Dedifferentiated amniotic fluid mesenchymal stem cell (primary cell): ENCODE results near the gene BCAS1.
A peak's percentile ranks its signal among the peaks of the same experiment; 100 is the strongest.

Experiments used
- DNase-seq: peaks from one replicate; pipeline ENCODE4 v3.0.0-alpha.2; 2016; ENCODE audit errors: extremely low spot score

BCAS1 gene

DNA sequence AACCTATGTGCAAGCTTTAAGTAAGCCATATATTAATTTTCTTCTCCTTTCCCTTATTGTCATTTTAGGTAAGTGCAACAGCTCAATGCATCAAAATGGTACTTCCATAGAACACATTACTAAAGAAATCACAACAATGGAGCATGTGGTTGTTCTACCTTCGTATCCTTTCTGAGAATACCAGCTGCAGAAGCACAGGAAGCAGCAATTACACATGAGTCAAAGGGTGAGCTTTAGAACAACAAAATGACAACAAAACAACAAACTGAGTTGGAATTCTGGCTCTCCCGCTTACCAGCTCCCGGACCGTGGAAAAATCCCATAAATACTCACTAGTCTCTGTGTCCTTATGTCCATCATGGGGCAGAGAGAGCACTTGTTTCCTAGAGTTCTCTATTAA, 108.9 kb downstream of the BCAS1 start:
- no peak for DNase-seq

DNA sequence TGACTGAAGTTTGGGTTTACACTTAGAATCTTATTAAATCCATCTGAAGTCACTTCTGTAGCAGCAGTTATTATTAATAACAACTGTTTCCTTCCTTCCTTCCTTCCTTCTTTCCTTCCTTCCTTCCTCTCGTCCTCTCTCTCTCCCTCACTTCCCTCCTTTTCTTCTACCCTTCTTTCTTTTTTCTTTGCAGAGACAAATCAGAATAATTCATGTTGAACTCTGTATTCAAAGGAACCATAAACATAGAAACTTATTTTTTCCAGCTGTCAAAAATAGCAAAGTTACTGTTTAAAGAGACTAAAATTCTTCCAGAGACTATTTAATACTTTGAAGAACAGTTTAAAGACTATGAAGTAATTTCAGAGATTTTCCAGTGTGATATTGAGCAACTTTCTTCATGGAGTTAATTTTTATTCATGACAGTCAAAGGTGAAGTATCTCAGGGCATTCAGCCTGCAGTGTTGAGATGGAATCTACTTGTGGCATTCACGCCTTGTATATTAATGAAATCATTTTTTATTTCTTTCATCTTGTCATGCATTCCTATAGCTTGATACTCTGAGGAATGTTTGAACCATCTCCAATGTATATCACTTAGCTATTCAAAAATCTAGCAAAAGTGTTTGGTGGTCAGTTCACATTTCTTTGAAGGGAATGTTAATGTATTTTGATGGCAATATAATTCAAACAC, 109.7 kb downstream of the BCAS1 start:
- no peak for DNase-seq

DNA sequence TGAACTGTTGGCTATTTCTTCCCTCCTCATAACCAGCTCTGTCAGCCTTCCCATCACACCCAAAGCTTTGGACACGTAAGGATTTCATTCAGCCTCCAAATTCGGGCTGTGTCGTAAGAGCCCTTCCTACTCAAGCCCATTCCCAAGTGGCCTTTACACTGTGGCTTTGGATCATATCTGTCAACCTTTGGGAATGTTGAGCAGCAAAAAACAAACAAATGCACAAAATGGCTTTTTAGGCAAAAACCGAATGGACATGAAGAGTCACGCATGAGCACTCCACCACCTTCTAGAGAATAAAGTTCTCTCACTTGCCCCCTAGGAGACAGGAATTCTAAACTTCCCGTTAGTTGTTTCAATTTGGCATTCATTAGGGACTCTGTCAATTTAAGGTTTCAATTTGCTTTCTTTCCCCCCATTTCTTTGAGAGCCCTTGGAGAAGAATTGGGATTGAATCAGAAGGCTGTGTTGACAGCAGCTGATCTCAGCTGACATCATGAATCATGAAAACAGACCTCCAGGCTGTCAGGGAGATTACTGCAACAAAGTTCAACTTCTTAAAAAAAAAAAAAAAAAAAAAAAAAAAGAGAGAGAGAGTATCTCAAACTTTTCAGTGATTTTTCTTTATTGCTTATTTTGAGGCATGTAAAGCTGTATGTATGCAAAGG, 110.3 kb downstream of the BCAS1 start:
- DNase-seq = no peak

DNA sequence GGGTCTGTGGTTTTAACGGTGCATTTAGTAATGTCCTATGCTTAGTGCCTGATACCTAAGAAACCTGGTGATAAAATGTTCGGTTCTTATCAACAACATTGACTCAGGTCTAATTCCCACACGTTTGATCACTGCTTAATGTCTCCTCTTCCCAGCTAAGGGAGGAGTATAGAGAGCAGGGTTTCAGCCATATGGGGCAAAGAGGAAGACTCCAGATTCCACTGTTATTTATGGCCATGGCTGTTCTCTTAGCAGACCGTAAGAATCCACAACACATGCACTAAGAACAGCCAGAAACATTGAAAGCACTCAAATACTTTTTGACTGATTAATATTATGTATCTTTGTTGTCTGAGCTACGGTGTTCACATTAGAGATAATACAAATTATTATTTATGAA, 112.1 kb downstream of the BCAS1 start:
- DNase-seq = no peak

DNA sequence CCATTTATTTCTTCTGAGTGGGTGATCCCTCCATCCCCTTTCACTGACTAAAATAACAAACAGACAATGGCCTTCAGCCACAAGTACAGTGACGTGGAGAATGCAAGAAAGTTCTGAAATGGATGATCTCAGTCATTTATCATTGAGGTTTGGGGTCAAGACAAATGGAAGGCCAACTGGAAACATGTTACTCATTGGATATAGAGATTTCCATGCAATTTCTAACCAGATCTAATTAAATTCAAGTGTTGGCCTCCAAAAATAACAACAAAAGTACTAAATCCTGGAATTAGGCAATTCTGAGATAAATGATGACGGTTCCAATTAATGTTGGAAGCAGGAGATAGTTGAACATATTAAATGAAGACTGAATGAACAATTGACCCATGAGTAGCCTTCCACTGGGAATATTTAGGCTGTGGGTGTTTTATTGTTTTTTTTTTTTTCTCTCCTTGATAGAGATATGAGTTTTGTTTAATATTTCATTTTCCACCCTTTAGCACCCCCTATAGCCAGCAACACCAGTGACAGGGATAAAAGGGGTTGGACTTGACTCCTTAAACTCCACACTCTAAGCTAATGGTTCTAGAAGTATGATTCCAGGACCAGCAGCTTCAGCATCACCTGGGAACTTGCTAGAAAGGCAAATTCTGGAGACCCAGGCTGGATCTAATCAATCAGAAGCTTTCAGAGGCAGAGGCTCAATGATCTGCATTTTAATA, 112.8 kb downstream of the BCAS1 start:
- no peak for DNase-seq

DNA sequence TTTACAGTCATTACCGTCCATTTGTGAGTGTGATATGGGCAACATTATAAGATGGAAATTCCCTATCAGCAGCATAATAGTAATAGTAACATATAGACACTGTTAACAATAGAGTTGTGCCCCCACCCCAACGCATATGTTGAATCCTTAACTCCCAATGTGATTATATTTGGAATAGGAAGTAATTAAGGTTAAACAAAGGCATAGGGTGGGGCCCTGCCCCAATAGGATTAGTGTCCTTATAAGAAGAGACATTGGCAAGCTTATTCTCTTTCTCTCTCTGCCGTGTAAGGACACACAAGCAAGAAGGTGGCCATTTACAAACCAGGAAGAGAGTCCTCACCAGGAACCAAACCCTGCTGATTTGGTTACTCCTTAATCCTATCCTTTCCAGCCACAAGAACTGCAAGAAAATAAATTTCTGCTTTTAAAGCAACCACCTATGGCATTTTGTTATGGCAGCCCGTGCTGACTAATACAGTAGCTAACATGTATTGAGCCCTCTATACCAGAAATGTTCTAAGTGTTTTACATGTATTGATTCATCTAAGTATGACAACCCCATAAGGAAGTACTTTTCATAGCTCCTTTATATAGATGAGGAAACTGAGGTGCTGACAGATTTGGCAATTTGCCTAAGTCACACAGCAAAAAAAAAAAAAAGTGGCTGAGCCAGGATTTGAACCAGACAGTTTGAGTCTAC, 114.2 kb downstream of the BCAS1 start:
- no peak for DNase-seq

DNA sequence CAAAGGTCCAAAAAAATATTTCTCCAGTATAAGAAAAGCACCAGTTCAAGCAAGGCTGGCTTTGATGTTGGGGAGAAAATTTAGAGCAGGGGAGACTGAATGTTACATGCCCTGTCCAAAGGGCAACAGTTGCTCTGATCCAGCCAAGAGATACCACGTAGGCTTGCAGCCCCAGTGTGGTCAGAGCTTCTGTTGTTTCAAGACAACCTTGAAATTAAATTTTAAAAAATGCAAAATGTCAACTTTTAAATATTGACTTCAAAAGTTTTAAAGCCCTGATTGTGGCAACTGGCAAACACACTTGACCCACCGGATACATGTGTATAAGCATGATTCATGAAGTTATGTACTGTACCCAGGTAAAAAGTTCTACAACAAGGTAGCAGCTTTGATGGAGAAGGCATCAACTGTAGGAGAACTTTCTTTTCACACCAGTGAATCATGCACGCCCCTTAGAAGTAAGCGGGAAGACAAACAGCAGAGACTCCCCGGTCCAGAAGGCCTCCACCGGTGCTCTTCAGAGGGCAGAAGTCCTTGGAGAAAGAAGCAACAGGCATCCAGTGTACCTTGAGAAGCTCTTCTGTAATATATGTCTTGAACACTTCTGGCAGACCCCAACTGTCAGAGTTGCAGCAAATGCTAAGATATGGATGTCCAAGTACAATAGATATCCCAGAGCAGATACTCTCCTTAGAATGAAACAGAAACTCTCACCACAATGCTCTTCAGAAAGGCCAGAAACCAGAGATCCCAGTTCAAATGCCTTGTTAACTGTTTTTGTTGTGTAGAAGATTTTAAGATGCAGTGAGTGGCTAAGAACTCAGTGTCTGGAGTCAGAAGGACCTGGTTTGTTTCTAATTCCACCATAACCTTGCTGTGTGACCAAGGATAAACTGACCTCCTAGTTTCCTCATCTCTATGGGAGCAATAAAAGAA, 115.4 kb downstream of the BCAS1 start:
- DNase-seq = no peak

DNA sequence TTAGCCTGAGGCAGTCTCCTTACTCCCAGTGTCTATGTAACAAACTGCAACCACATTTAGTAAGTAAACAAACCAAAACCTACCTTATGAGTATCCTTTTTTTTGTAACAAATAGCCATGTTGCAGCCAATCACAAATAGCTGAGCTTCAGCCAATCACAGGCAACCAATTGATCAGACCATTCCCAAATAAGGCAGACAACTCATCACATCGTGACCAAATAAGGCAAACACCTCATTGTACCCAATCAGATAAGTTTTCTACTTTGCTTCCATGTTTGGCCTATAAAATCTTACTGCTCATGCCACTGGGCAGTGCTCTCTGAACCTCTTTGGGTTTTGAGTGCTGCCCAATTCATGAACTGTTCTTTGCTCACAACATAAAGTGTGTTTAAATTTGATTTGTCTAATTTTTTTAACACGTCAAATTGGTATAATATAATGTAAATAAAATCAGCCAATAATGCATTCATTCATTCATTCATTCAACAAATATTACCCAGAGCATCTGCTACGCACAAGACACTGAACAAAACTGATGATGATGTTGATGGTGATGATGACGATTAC, 117.8 kb downstream of the BCAS1 start:
- no peak for DNase-seq

DNA sequence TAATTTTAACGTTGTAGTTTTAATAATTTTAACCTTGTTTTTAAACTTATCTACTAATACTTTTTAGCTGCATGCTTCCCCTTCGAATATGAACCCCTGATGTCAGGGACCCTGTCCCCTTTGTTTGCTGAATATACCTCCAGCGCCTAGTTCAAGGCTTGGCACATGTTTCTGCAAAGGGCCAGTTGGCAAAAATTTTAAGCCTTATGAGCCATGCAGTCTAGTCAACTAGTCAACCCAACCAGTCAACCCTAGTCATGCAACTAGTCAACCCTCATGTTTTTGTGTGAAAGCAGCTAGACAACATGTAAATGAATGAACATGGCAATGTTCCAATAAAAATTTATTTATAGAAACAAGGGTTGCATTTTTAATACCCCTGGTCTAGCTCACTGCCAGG, 119.8 kb downstream of the BCAS1 start:
- no peak for DNase-seq

DNA sequence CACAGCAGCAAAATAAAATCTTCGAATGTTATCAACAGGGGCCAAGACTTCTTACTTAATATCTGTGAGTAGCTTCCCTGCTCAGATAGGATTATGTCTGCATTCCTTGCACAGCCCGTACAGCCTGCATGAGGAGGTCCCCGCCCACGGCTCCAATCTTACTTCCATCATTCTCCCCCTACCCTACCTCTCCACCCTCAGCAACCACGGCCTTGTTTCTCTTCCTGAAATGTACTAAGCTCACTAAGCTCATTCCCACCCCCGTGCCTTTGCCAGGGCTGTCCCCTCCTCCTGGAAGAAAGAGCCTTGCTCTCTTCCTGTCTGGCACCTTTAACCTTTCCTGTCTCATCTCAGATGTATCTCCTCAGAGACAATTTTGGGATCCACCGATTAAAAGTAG, 120.4 kb downstream of the BCAS1 start:
- DNase-seq = no peak

DNA sequence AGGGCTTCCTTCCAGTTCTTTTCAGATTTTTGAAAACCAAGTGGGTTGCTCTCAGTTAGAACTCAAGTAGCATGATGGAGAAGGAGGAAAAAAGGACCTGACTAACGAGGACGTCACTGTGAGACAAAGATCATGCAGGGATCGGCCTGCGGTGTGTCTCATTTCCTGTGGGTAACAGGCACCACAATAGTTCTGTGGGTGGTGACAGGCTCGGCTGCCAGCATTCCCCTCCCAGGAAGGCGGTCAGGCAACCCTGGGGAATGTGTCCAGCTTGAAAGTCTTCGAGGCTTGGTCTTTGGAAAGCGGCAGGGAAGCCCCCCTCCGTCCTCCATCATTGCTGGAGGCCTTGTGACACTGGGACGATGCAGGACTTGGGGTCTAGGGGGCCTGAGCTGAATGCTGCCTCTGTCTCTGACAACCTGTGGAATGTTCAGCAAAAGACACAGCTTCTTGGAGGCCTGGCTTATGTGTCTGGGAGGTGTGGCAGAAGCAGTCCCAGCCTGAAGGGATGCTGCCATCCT, 121.0 kb downstream of the BCAS1 start:
- peak; percentile 56 for DNase-seq

DNA sequence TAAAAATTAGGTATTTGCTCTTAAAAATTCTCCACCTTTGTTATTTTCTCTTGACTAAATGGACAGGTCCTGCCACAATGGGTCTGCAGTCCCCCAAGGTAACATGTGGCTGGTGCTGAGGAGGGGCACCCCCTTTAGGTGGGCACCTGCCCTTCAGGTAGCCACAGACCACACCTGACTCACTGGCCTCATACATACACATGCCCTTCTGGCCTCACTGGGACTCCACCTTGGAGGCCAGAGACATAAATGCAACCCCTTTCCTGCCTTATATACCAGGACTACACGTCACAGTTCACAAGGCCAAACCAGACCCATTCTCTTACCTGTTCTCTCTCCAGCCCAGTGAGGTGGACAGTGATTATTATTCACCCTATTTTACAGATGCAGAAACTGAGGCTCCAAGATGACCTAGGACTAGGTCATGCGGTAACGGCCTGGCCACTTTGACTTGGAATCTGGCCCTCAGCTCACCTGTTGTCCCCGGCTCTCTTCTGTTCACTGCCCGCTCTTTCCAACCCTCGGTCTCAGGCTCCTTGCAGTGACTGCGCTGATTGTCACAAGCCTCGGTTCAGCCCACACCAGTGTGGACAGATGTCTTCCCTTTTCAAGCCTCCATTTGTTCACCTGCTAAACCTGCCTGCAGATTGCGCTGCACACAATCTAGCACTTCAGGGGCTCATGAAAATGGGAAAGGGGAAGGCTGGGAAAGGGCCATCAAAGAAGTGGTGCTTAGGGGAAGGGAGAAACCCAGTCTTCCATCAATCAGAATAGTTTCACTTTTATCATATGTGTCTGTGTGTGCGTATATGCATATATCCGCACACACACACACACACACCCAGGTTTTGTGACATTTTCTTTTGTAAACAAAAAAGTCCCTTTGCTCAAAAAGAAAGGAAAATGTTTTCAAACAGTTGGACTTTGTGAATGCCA, 121.7 kb downstream of the BCAS1 start:
- no peak for DNase-seq

DNA sequence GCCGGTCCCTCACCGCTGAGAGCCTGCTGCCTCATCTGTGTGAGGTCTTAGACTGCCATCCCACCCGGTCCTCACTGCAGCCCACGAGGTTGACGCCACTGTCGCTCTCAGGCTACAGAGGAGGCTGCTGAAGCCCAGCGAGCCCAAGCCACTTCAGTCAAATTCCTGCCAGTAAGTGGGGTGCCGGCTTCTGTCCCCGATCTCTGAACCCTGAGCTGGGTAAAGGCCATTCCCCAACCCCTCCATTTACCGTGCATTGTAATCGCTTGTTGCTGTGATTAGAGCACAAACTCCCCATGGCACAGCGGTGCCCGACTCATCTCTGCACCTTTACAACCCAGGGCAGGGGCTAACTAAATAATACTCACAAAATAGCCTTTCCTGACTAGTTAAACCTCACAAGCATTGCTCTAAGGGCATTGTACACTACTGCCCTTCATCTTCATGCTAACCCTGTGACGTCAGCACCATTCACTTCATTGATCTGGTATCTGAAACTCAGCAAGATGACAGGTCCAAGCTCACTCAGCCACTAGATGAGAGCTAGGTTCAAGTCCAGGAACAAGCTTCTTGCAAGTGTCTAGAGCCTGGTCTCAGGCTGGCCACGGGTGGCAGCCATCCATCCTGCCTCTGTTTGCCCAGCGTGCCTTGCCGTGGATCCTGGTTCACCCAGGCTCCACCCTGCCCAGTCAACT, 122.7 kb downstream of the BCAS1 start:
- DNase-seq = no peak

DNA sequence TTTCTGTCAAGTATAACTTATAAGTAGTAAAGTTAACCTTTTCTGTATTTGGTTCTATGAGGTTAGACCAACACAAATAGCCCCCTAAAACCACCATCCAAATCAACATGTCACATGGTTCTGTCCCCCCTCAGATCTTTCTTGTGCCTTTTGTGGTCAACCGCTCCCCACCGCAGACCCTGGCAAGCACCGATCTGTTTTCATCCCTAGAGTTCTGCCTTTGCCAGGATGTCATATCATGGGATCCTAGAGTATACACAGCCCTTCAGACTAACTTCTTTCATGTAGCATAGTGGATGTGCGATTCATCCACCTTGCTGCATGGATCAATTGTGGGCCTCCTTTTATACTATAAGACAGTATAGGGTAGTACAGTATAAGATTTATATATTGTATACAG, 124.3 kb downstream of the BCAS1 start:
- DNase-seq = no peak

DNA sequence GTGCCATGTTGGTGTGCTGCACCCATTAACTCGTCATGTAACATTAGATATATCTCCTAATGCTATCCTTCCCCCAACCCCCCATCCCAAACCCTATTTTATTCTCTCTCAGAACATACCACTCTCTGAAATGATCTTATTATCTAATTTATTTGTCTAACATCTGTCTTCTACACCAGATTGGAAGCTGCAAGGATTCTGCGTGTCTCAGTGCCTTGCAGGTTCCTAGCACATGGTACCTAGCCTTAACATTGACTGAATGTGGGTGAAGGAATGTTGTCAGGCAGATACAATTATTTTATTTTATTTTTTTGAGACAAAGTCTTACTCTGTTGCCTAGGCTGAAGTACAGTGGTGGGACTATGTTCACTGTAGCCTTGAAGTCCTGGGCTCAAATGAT, 124.9 kb downstream of the BCAS1 start:
- DNase-seq = no peak

DNA sequence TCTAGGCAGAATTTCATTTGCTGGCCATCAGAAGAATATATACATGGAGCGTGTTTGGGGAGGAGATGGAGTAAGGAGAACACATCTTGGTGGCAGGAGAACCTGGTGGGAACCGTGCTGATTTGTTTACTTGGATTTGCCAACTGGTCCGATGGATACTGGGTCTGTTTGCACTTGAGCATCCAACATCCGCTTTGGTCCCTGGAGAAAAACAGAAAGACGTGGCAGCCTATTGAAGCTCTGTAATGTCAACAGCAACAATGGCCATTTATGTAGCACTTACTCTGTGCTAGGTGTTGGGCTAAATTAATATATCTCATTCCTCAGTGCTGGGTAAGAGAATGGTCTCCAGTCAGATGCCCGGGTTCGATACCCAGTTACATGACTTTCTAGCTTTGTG, 125.6 kb downstream of the BCAS1 start:
- DNase-seq = no peak

DNA sequence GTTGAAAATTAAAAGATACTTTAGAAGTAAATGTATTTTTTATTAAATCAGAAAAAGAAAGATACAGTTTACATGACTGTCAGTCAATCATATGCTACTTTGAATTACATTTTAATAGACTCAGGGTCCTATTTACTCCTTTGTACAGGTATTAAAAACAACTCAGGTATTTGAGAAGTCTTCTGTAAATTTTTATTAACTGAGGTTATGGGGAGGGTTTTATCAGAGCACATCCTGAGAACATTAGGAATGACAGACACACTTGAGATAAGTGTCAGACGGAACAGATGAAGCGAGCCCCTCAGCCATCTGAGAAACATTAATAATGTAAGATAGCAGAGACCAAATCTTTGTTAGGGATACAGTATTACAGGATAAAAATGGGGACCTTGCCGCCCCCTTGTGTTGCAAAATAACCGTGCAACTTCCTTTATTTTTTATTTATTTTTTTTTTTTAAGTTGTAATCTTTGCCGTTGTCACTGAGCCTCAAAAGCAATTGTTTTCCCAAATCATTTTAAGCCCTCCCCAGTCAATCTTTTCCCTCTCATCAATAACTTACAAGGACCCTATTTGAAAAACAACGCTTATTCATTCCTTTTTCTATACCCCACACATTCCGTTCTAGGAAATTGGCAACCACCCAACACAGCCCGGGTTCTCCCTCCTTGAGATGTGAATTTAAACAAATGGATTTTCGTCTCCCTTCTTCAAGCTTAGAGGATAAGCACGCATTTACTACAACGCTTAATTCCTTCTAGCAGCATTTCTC, 126.7 kb downstream of the BCAS1 start:
- DNase-seq = no peak

DNA sequence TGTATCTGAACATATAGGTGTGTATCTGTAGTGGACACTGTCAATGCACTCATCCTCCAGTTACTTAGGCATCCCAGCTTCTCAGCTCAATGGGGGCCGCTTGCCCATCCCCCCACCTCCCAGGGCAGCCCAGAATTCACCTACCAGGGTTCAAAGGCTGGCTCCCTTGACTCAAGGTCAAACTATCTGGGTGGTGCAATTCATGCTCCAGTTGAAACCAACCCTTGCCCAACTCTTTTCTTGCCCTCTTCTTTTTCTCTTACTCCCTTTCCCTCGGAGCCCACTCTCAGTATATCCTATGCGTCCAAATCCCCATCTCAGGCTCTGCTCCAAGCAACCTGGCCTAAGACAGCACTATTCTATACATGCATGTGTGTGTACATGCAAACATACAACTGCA, 127.4 kb downstream of the BCAS1 start:
- no peak for DNase-seq
